Endothelial cell of umbilical vein (primary cell): ENCODE results near the gene MGP. TPM values are rescaled to one million over a fixed set of nuclear protein-coding genes. Genes with fewer than 3 reads are reported as not detected.

Experiments
- BruUV-seq: library from RNA; stranded (reverse); fragments of 400-500 nt; replicated peaks from 2 replicates; lab custom pipeline; 2021; lab: Mats Ljungman, UMichigan
- CTCF ChIA-PET: fragments of 300-600, 350-600 bp; sonication (Branson Sonifier 250); formaldehyde crosslinking; loops from one replicate; lab custom pipeline; 2021; ENCODE audit warnings: antibody characterized with exemption, inconsistent platforms; lab: Charles Lee
- POLR2A ChIA-PET: fragments of 300-600, 350-600 bp; sonication (Branson Sonifier 250); formaldehyde crosslinking; loops from one replicate; lab custom pipeline; 2021; ENCODE audit warnings: antibody characterized with exemption, inconsistent platforms; lab: Charles Lee
- DNase-seq: peaks from one replicate; pipeline ENCODE4 v3.0.0-alpha.2; 2011; ENCODE audit warnings: low read depth, low spot score
- FAIRE-seq: peaks from 2 replicates; lab custom pipeline; 2011; peaks lifted over from hg19 to GRCh38; lab: Jason Lieb, UNC
- H2AFZ ChIP-seq: 2 replicates; pipeline ENCODE4 v1.6.0; 2012; ENCODE audit warnings: low read depth, low read length, control low read depth, inconsistent platforms
- H3K27ac ChIP-seq: 2 replicates; pipeline ENCODE4 v1.5.1; 2011; ENCODE audit warnings: low read depth, mild to moderate bottlenecking, control low read depth, low read length, moderate library complexity; ENCODE audit not compliant: insufficient read depth
- H3K27me3 ChIP-seq, 2 experiments: 2 replicates each; pipeline versions ENCODE4 v1.6.0 to v1.6.1; 2011; ENCODE audit warnings: low read length in 2 of 2, mixed read lengths in 1 of 2; ENCODE audit not compliant: control insufficient read depth in 2 of 2, insufficient read depth in 2 of 2
- H3K36me3 ChIP-seq, 2 experiments: 2 replicates in 1 of 2; 3 replicates in 1 of 2; pipeline ENCODE4 v1.5.1; 2011; ENCODE audit warnings: low read length in 2 of 2, mild to moderate bottlenecking in 1 of 2, moderate library complexity in 1 of 2; ENCODE audit not compliant: control insufficient read depth in 2 of 2, insufficient read depth in 2 of 2; ENCODE audit errors: extremely low read depth in 1 of 2
- H3K4me1 ChIP-seq: 3 replicates; pipeline ENCODE4 v1.5.1; 2011; ENCODE audit warnings: mild to moderate bottlenecking, low read length; ENCODE audit not compliant: control insufficient read depth, insufficient read depth; ENCODE audit errors: extremely low read depth
- H3K4me2 ChIP-seq: 2 replicates; pipeline ENCODE4 v1.6.1; 2011; ENCODE audit warnings: low read length, control low read depth, mixed read lengths; ENCODE audit not compliant: insufficient read depth
- H3K4me3 ChIP-seq, 3 experiments: fragments of 200-600 bp in 1 of 3; sonication (generic), shearing (Covaris generic) in 1 of 3; replicated peaks in 1 of 3; 2 replicates each; pipeline ENCODE4 v1.5.1; 2011 to 2016; ENCODE audit warnings: control low read depth in 3 of 3, low read length in 3 of 3, mild to moderate bottlenecking in 2 of 3, inconsistent platforms in 1 of 3, low read depth in 1 of 3, moderate library complexity in 1 of 3; ENCODE audit not compliant: insufficient read depth in 1 of 3
- H3K79me2 ChIP-seq: 2 replicates; pipeline ENCODE4 v1.6.0; 2012; ENCODE audit warnings: low read length, inconsistent platforms; ENCODE audit not compliant: control insufficient read depth, insufficient read depth
- H3K9ac ChIP-seq: replicated peaks from 2 replicates; pipeline ENCODE3; 2011; ENCODE audit warnings: low read length, control low read depth; ENCODE audit not compliant: insufficient read depth; ENCODE audit errors: extremely low read depth
- H3K9me1 ChIP-seq: replicated peaks from 3 replicates; pipeline ENCODE4 v1.6.0; 2011; ENCODE audit warnings: mild to moderate bottlenecking, low read length; ENCODE audit not compliant: control insufficient read depth, insufficient read depth; ENCODE audit errors: extremely low read depth
- H3K9me3 ChIP-seq: replicated peaks from 2 replicates; pipeline ENCODE4 v1.5.1; 2012; ENCODE audit warnings: low read length, inconsistent platforms; ENCODE audit not compliant: control insufficient read depth, insufficient read depth
- H4K20me1 ChIP-seq: replicated peaks from 2 replicates; pipeline ENCODE3; 2011; ENCODE audit warnings: mild to moderate bottlenecking, low read length; ENCODE audit not compliant: control insufficient read depth, insufficient read depth; ENCODE audit errors: extremely low read depth
- EZH2 ChIP-seq: IDR thresholded peaks from 2 replicates; pipeline ENCODE4 v1.6.1; 2012; ENCODE audit warnings: borderline replicate concordance, low read depth, mild to moderate bottlenecking, moderate library complexity, low read length, inconsistent platforms; ENCODE audit not compliant: severe bottlenecking
- FOS ChIP-seq: IDR thresholded peaks from 2 replicates; pipeline ENCODE4 v1.6.1; 2011; ENCODE audit warnings: mild to moderate bottlenecking, low read length, moderate library complexity, borderline replicate concordance; ENCODE audit not compliant: insufficient read depth
- GATA2 ChIP-seq: IDR thresholded peaks from 2 replicates; pipeline ENCODE4 v1.7.0; 2011; ENCODE audit warnings: low read depth, mild to moderate bottlenecking, moderate library complexity, mixed read lengths, low read length; ENCODE audit not compliant: insufficient read length, insufficient read depth
- JUN ChIP-seq: IDR thresholded peaks from 2 replicates; pipeline ENCODE4 v1.6.1; 2011; ENCODE audit warnings: borderline replicate concordance, low read depth; ENCODE audit not compliant: insufficient read length, insufficient read depth
- MYC ChIP-seq: IDR thresholded peaks from one replicate; pipeline ENCODE4 v1.6.1; 2011; ENCODE audit warnings: mild to moderate bottlenecking, low read depth, low read length
- POLR2A ChIP-seq: IDR thresholded peaks from 2 replicates; pipeline ENCODE4 v1.6.1; 2012; ENCODE audit warnings: low read depth, mild to moderate bottlenecking, control low read depth, low read length
- POLR2AphosphoS5 ChIP-seq: IDR thresholded peaks from 2 replicates; pipeline ENCODE4 v1.6.1; 2012; ENCODE audit warnings: low read depth, mild to moderate bottlenecking, control low read depth, low read length, moderate library complexity; ENCODE audit not compliant: insufficient read depth
- dilution Hi-C: fragments of 300-500 bp; cut with MboI; formaldehyde crosslinking; loops from one replicate; pipeline ENCODE4 v1.15.0; 2019; ENCODE audit warnings: low sequenced_read_pairs; ENCODE audit not compliant: extremely low pct_ligation_motif_present
- intact Hi-C: fragments of 100-400 bp; cut with micrococcal nuclease; formaldehyde crosslinking; loops from one replicate; pipeline ENCODE4 v1.10.0; 2022
- polyA plus RNA-seq, 4 experiments: library from polyadenylated mRNA; depleted of rRNA in 3 of 4; stranded (reverse) in 3 of 4; unstranded in 1 of 4; fragments of >200 nt; gene quantifications; 2 replicates each; pipeline versions ENCODE4 v1.2.1 to v1.2.3, GENCODE V29; 2011 to 2012; ENCODE audit warnings: missing spikeins in 1 of 4
- total RNA-seq: library from RNA; stranded (reverse); gene quantifications from 2 replicates; pipeline ENCODE4 v1.2.3, GENCODE V29; 2021
- TF ChIP-seq, protein P1 (sequence below), 2 donors: IDR thresholded peaks; 1 replicate in 1 of 2; 2 replicates in 1 of 2; pipeline ENCODE4 v1.5.1; 2011; ENCODE audit warnings: low read length in 2 of 2, mild to moderate bottlenecking in 2 of 2, moderate library complexity in 2 of 2, control low read depth in 1 of 2, inconsistent platforms in 1 of 2, low read depth in 1 of 2; ENCODE audit not compliant: insufficient read depth in 1 of 2; ENCODE audit errors: extremely low read depth in 1 of 2
- TF ChIP-seq, protein P2 (sequence below): IDR thresholded peaks from 2 replicates; pipeline ENCODE4 v1.6.1; 2011; ENCODE audit not compliant: insufficient read depth, insufficient read length

The MGP gene
- total and polyA plus RNA-seq, 2 donors (not counting 3 experiments of a cell fraction or from before 2014, with no cell fraction given): 284 to 479 TPM

DNA sequence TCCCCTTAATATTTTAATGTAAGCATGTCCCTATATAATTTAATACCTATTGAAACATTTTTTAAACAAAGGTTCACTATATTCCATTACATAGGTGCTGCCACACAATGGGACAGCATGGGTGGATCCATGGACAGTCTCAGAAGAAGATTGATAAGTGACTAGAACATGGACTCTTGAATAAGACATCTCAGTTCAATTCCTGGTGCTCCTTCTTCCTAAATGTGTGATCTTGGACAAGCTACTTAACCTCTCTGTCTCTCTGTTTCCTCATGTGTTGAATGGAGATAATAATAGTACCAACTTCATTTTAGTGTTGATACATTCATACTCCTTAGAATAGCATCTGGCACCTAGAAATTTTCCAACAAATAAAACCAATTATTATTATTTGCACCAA is 41.3 kb downstream of the MGP start:
- DNase-seq (no peak), FAIRE-seq (no peak)
- TF ChIP-seq MYC (no peak), GATA2 (no peak), JUN (no peak), POLR2A (no peak), FOS (no peak), EZH2 (no peak), POLR2AphosphoS5 (no peak)
- TF ChIP-seq, protein P1, sequence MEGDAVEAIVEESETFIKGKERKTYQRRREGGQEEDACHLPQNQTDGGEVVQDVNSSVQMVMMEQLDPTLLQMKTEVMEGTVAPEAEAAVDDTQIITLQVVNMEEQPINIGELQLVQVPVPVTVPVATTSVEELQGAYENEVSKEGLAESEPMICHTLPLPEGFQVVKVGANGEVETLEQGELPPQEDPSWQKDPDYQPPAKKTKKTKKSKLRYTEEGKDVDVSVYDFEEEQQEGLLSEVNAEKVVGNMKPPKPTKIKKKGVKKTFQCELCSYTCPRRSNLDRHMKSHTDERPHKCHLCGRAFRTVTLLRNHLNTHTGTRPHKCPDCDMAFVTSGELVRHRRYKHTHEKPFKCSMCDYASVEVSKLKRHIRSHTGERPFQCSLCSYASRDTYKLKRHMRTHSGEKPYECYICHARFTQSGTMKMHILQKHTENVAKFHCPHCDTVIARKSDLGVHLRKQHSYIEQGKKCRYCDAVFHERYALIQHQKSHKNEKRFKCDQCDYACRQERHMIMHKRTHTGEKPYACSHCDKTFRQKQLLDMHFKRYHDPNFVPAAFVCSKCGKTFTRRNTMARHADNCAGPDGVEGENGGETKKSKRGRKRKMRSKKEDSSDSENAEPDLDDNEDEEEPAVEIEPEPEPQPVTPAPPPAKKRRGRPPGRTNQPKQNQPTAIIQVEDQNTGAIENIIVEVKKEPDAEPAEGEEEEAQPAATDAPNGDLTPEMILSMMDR (IDR thresholded peaks at IDR 0.05; ENCODE audit: extremely low read depth in 1 of 2, insufficient read depth in 1 of 2, low read depth in 1 of 2, low read length in 2 of 2): no peak
- TF ChIP-seq, protein P2, sequence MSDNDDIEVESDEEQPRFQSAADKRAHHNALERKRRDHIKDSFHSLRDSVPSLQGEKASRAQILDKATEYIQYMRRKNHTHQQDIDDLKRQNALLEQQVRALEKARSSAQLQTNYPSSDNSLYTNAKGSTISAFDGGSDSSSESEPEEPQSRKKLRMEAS: no peak
- BruUV-seq: no TSS peak
- H3K79me2 ChIP-seq: peaks cover 16% of the 10 kb centered on the region
- H3K4me1 ChIP-seq: peaks cover 60% of the 10 kb centered on the region
- ChIA-PET POLR2A (interaction anchor here (0.6 kb wide), 1 partner anchor 42 kb away, joined by 6 read pairs; no protein-coding TSS in a partner anchor), CTCF (interaction anchor here (1.7 to 7.4 kb wide), 5 partner anchors 11 to 377 kb away, joined by 8 to 97 read pairs (median 15); partner anchors contain the start of gene RERG)
- no peak overlapping the region for H3K9ac ChIP-seq
- H3K4me2 ChIP-seq: no peak overlapping the region
- dilution Hi-C loops (no loop called here), intact Hi-C loops (loop anchor here (2.0 kb wide), 2 partner anchors 142 to 308 kb away; no protein-coding TSS in a partner anchor)
- H4K20me1 ChIP-seq: no peaks in the 10 kb centered on the region
- H3K9me3 ChIP-seq: no peaks in the 10 kb centered on the region
- H2AFZ ChIP-seq: no peak overlapping the region
- peaks cover 0 to 6% of the 10 kb centered on the region in 2 experiments for H3K36me3 ChIP-seq
- H3K4me3 ChIP-seq: no peak overlapping the region
- H3K27me3 ChIP-seq: no peaks in the 10 kb centered on the region
- H3K27ac ChIP-seq: no peak overlapping the region
- H3K9me1 ChIP-seq: no peaks in the 10 kb centered on the region
